ACC112 (cell line): ENCODE data around the gene CNOT1.

ENCODE experiments used
- H2AFZ ChIP-seq: fragments of 200-600 bp; sonication (generic); one replicate; pipeline ENCODE4 v1.6.0; 2017; ENCODE audit warnings: antibody characterized with exemption, low read length; ENCODE audit not compliant: unreplicated experiment
- H3K27ac ChIP-seq: fragments of 200-600 bp; sonication (generic); 2 replicates; pipeline ENCODE4 v1.5.1; 2014; ENCODE audit warnings: low read depth, mild to moderate bottlenecking, antibody characterized with exemption, low read length, moderate library complexity
- H3K27me3 ChIP-seq: fragments of 200-600 bp; sonication (generic); 2 replicates; pipeline ENCODE4 v1.6.1; 2014; ENCODE audit warnings: mild to moderate bottlenecking, antibody characterized with exemption, low read length, moderate library complexity, mixed read lengths; ENCODE audit not compliant: insufficient read depth
- H3K36me3 ChIP-seq: fragments of 200-600 bp; sonication (generic); 2 replicates; pipeline ENCODE4 v1.6.1; 2016; ENCODE audit warnings: mild to moderate bottlenecking, antibody characterized with exemption, low read length, moderate library complexity, mixed read lengths; ENCODE audit not compliant: insufficient read depth
- H3K4me1 ChIP-seq: fragments of 200-600 bp; sonication (generic); one replicate; pipeline ENCODE4 v1.6.1; 2016; ENCODE audit warnings: low read length, mixed read lengths; ENCODE audit not compliant: insufficient read depth, unreplicated experiment, control insufficient read depth
- H3K4me3 ChIP-seq: fragments of 200-600 bp; sonication (generic); 2 replicates; pipeline ENCODE4 v1.5.1; 2014; ENCODE audit warnings: mild to moderate bottlenecking, low read depth, low read length
- H3K79me2 ChIP-seq: fragments of 200-600 bp; sonication (generic); one replicate; pipeline ENCODE4 v1.6.0; 2016; ENCODE audit warnings: low read length; ENCODE audit not compliant: control insufficient read depth, unreplicated experiment, insufficient read depth

CNOT1 gene

DNA sequence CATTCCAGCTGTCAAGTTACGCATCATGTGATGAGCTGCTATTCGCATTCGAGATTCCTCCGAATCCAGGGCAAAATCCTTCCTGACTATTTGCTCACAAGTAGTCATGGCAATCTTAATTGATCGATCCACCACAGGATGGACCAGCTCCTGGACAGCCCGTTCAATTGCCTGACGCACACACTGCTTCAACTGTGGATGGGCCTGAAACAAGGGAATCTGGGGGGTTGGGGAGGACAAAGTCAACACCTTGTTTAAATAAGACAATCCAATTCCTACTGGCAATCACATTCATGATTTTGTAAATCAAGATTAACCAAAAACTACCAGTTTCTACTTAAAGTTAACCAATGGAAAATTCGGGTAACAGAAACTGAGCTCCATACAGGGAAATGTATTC lies 85.9 kb downstream of the CNOT1 start:
- Histone ChIP-seq H3K27me3 (no peaks in the 10 kb centered on the region), H3K4me3 (no peak overlapping the region), H3K79me2 (no peaks in the 10 kb centered on the region), H3K27ac (no peak overlapping the region), H2AFZ (no peak overlapping the region), H3K36me3 (peaks cover 43% of the 10 kb centered on the region), H3K4me1 (no peaks in the 10 kb centered on the region)

DNA sequence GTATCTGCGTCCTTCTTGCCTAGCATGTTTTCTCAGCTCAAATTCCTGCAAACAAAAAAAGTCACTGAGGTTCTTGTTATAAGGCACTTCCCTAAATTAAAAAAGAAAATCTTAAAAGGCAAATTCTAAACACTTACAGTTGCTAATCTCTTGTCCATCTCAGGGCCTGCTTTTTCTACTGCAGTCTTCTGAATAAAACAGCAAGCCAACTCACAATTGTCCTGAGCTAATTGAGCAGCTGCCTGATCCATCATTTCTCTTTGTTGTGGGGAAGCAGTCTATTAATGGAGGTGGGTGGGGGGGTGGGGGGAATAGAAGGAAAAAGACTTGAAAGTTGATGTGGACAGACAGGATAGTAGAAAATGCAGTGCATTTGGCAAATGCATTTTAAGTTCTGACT lies 87.3 kb downstream of the CNOT1 start:
- Histone ChIP-seq H3K4me3 (no peak overlapping the region), H3K79me2 (no peaks in the 10 kb centered on the region), H2AFZ (no peak overlapping the region), H3K4me1 (no peaks in the 10 kb centered on the region), H3K27ac (no peak overlapping the region), H3K27me3 (no peaks in the 10 kb centered on the region), H3K36me3 (peaks cover 52% of the 10 kb centered on the region)

DNA sequence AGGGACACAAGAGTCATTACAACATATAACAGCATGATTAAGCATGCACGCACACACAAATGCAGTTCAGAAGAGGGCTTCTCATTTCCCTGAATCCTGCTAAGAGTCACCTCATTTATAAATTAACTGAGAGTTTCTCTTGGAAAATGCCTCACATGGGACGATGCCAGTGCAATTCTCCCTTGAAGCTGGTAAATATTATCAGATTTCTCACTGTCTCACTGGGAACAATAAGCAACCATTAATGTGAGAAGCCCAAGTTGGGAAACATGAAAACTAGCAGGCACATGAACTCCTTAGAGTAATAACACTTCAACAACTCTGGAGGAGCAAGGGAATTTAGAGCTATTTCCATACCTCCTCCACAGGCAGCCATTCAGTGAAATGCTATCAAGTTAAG lies 87.9 kb downstream of the CNOT1 start:
- Histone ChIP-seq H3K36me3 (peaks cover 58% of the 10 kb centered on the region), H3K27me3 (no peaks in the 10 kb centered on the region), H3K79me2 (no peaks in the 10 kb centered on the region), H3K4me1 (no peaks in the 10 kb centered on the region), H3K27ac (no peak overlapping the region), H2AFZ (no peak overlapping the region), H3K4me3 (no peak overlapping the region)

DNA sequence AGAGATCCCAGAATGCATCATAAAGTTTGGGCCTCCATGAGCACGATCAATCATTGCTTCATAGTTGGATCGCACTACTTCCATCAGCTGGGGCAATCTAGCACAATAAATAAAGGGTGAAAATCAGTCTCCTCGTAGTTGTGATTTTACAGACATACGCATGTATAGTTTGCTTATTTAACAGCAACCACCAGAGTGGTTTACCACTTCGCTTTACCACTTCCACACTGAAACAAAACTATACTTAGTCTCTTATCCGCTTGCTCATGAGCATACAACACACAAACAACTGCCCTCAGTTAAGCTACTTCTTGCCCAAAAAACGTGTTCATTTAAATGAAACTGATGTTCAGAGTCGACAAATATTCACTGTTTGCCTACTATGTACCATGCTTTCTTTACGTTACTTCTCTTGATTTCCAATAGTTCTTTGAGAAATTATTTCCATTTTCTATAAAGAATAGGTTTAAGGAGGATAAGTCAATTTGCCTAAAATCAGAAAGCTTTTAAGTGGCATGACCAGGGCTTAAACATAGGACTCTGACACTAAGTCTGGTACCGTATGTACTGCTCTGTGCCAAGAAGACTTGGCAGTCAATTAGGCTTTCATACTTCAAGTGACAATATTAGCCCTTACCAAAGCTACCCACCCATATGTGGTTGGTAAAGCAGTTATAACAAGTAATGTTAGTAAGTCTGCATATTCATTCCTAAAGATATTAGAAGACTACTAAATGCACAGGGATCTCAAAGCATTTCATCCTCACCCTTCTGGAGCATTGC lies 92.3 kb downstream of the CNOT1 start:
- no peak overlapping the region for H2AFZ ChIP-seq
- H3K27ac ChIP-seq = no peak overlapping the region
- H3K79me2 ChIP-seq = no peaks in the 10 kb centered on the region
- no peaks in the 10 kb centered on the region for H3K27me3 ChIP-seq
- peaks cover 51% of the 10 kb centered on the region for H3K36me3 ChIP-seq
- no peaks in the 10 kb centered on the region for H3K4me1 ChIP-seq
- H3K4me3 ChIP-seq = no peak overlapping the region

DNA sequence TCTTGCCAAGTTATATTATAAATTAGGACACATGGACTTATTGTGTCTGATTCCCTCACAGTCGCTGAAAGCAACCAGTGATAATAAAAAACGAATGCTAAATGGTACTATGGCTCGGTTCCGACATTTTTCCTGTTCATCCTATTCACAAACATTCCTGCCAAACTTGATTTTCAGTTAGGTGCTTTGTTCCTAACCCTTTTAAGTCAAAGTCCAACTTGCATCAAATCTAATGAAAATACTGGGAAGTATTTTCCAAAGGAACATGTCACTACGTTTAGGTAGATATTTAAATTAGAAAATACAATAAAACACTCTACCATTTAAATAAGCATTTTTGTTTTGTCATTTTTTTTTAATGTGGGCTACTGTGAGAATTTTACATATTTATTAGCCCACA lies 93.3 kb downstream of the CNOT1 start:
- H3K4me1 ChIP-seq = no peaks in the 10 kb centered on the region
- no peaks in the 10 kb centered on the region for H3K27me3 ChIP-seq
- no peak overlapping the region for H2AFZ ChIP-seq
- H3K79me2 ChIP-seq = no peaks in the 10 kb centered on the region
- no peak overlapping the region for H3K4me3 ChIP-seq
- H3K36me3 ChIP-seq = peaks cover 52% of the 10 kb centered on the region
- H3K27ac ChIP-seq = no peak overlapping the region

DNA sequence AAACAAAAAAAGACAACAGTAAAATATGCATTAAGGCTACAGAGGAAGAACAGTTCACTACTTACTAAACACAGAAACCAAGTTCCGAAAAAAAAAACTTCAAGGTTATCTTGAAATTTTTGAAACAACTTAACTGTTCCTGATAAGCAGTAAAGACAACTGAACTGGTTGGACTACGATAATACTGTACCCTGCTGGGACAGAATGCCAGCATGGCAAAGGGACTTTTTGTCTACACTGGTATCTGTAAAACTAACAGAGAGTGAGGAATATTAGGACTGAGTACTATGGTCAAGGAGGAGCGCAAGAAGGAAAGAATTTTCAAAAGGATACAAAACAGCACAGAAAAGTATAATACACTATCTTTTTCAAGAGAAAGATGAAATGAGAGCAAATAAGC lies 94.5 kb downstream of the CNOT1 start:
- no peaks in the 10 kb centered on the region for H3K4me1 ChIP-seq
- H3K36me3 ChIP-seq = peaks cover 55% of the 10 kb centered on the region
- H2AFZ ChIP-seq = no peak overlapping the region
- H3K4me3 ChIP-seq = no peak overlapping the region
- no peaks in the 10 kb centered on the region for H3K79me2 ChIP-seq
- H3K27me3 ChIP-seq = no peaks in the 10 kb centered on the region
- no peak overlapping the region for H3K27ac ChIP-seq

- Histone ChIP-seq H3K27ac (no peak overlapping the region), H3K79me2 (no peaks in the 10 kb centered on the region), H3K4me3 (no peak overlapping the region), H3K36me3 (peaks cover 55% of the 10 kb centered on the region), H3K4me1 (no peaks in the 10 kb centered on the region), H3K27me3 (no peaks in the 10 kb centered on the region), H2AFZ (no peak overlapping the region)
Observed at GRCh38 chr16:58533751-58534470, 95.7 kb downstream of the CNOT1 start.

DNA sequence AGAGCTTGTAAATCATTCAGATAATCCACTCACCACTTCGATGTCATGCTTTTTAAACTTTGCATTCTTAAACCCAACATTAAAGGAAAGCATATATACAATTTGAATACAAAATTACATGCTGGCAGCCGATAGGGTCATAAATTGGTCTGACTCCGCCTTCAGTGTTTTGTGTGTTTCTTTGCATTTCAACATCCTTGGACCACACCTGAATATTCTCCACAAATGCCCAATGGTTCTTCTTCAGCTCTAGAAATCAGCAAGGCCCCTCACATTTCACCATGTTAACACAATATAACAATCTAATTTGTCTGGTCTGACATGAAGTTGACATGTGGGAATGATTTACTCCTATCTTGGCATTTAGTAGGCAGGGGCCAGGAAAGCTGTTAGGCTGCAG lies 97.2 kb downstream of the CNOT1 start:
- H3K36me3 ChIP-seq = peaks cover 49% of the 10 kb centered on the region
- H3K4me3 ChIP-seq = no peak overlapping the region
- H3K79me2 ChIP-seq = no peaks in the 10 kb centered on the region
- H2AFZ ChIP-seq = no peak overlapping the region
- no peaks in the 10 kb centered on the region for H3K27me3 ChIP-seq
- no peaks in the 10 kb centered on the region for H3K4me1 ChIP-seq
- H3K27ac ChIP-seq = no peak overlapping the region

DNA sequence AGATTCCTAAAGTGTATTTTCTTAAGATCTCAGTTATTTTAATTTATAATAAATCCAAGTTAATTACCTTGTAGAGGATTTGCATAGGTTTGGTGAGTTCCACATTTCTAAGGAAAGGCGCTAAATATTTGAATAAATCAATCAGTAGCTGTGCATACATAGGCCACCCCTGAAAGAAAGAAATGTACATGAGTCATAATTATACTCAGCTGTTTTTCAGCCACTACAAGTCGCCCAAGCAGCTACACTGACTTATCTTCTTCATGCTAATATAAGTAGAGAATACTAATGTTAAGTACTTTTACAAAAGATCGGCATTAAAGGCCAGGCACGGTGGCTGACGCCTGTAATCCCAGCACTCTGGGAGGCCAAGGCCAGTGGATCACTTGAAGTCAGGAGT lies 99.4 kb downstream of the CNOT1 start:
- no peaks in the 10 kb centered on the region for H3K79me2 ChIP-seq
- no peak overlapping the region for H2AFZ ChIP-seq
- H3K27me3 ChIP-seq = no peaks in the 10 kb centered on the region
- H3K4me1 ChIP-seq = no peaks in the 10 kb centered on the region
- H3K27ac ChIP-seq = no peak overlapping the region
- H3K4me3 ChIP-seq = no peak overlapping the region
- peaks cover 44% of the 10 kb centered on the region for H3K36me3 ChIP-seq

DNA sequence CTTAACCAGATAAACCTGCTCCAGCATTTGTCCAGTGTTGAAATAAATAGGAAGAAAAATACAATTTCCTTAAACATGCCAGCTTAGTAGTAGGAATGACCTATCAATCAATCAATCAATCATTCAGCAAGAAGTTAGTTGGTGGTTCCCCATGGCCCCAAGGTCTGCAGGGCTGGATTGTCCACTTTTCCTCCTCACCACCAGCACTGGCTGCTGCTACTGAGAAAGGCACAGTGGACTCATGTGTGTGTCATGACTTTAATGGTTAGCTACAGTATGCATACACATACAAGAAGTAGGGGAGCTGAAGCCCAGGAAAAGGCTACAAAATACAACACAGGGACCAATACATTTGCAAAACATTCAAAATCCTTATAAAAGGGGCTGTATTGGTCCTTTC lies 109.9 kb downstream of the CNOT1 start:
- H3K27ac ChIP-seq = no peak overlapping the region
- no peaks in the 10 kb centered on the region for H3K79me2 ChIP-seq
- H3K36me3 ChIP-seq = peaks cover 39% of the 10 kb centered on the region
- H2AFZ ChIP-seq = no peak overlapping the region
- no peak overlapping the region for H3K4me3 ChIP-seq
- H3K27me3 ChIP-seq = no peaks in the 10 kb centered on the region
- H3K4me1 ChIP-seq = peaks cover 5% of the 10 kb centered on the region

- no peaks in the 10 kb centered on the region for H3K79me2 ChIP-seq
- H3K27ac ChIP-seq = no peak overlapping the region
- H3K4me3 ChIP-seq = no peak overlapping the region
- H3K27me3 ChIP-seq = no peaks in the 10 kb centered on the region
- peaks cover 5% of the 10 kb centered on the region for H3K4me1 ChIP-seq
- H2AFZ ChIP-seq = no peak overlapping the region
- peaks cover 36% of the 10 kb centered on the region for H3K36me3 ChIP-seq
Observed at GRCh38 chr16:58518980-58519368, 110.7 kb downstream of the CNOT1 start.
